HCT116 (cell line): ENCODE measurements around the gene BACE1-AS. TPM values are rescaled to one million over a fixed set of nuclear protein-coding genes. Genes with fewer than 3 reads are reported as not detected.
A peak's percentile ranks its signal among the peaks of the same experiment; 100 is the strongest.

ENCODE experiments used
- ATAC-seq: fragments of 200-7000 bp; cut with Tn5 transposase; 2 replicates; pipeline ENCODE4 v1.9.1; 2020; ENCODE audit warnings: mild to moderate bottlenecking, moderate library complexity
- BruUV-seq: library from RNA; stranded (reverse); fragments of 400-500 nt; replicated peaks from 2 replicates; lab custom pipeline; 2021; lab: Mats Ljungman, UMichigan
- CTCF ChIA-PET: fragments of 300-600 bp; sonication (Branson Sonifier 250); formaldehyde crosslinking; loops from one replicate; lab custom pipeline; 2021; ENCODE audit warnings: antibody characterized with exemption; lab: Charles Lee
- POLR2A ChIA-PET: fragments of 300-600, 350-600 bp; sonication (Branson Sonifier 250); formaldehyde crosslinking; loops from one replicate; lab custom pipeline; 2021; ENCODE audit warnings: antibody characterized with exemption; lab: Charles Lee
- RAD21 ChIA-PET, 2 experiments: fragments of 300-600 bp; sonication (Branson Sonifier 250); formaldehyde crosslinking; loops; one replicate each; lab custom pipeline; 2023; ENCODE audit warnings: low total read pairs in 2 of 2; ENCODE audit not compliant: uncharacterized antibody in 2 of 2, unreplicated experiment in 2 of 2, low non-redundant PET in 1 of 2; lab: Charles Lee
- DNase-seq: peaks from one replicate; pipeline ENCODE4 v3.0.0-alpha.2; 2010; ENCODE audit warnings: low read depth, low spot score
- H2AFZ ChIP-seq: fragments of 200-600 bp; shearing (Covaris generic), sonication (generic); 2 replicates; pipeline ENCODE4 v1.6.1; 2017; ENCODE audit warnings: low read depth, mixed run types, mixed read lengths, antibody characterized with exemption, low read length; ENCODE audit not compliant: poor library complexity, severe bottlenecking
- H3K27ac ChIP-seq: 2 replicates; pipeline ENCODE4 v1.5.1; 2012; ENCODE audit warnings: low read depth, low read length
- H3K27me3 ChIP-seq: fragments of 200-600 bp; sonication (generic); 2 replicates; pipeline ENCODE4 v1.6.1; 2016; ENCODE audit warnings: mixed run types, low read length, mixed read lengths; ENCODE audit not compliant: insufficient read depth
- H3K36me3 ChIP-seq, 2 experiments: fragments of 200-500 bp in 1 of 2; fragments of 200-600 bp in 1 of 2; sonication (Bioruptor generic) in 1 of 2; sonication (generic) in 1 of 2; 2 replicates each; pipeline versions ENCODE4 v1.5.1 to v1.6.1; 2014 to 2016; ENCODE audit warnings: low read length in 2 of 2, inconsistent platforms in 1 of 2, mixed read lengths in 1 of 2, mixed run types in 1 of 2; ENCODE audit not compliant: insufficient read depth in 2 of 2, control insufficient read depth in 1 of 2
- H3K4me1 ChIP-seq, 2 experiments: fragments of 200-600 bp in 1 of 2; sonication (generic) in 1 of 2; 2 replicates each; pipeline versions ENCODE4 v1.5.1 to v1.6.1; 2012 to 2017; ENCODE audit warnings: low read length in 2 of 2, inconsistent platforms in 1 of 2, mild to moderate bottlenecking in 1 of 2, mixed read lengths in 1 of 2, mixed run types in 1 of 2, moderate library complexity in 1 of 2; ENCODE audit not compliant: insufficient read depth in 2 of 2, control insufficient read depth in 1 of 2
- H3K4me2 ChIP-seq: fragments of 200-600 bp; sonication (generic); 2 replicates; pipeline ENCODE4 v1.6.1; 2017; ENCODE audit warnings: mixed run types, low read length, mixed read lengths
- H3K4me3 ChIP-seq, 2 experiments: fragments of 200-600 bp in 1 of 2; sonication (generic) in 1 of 2; replicated peaks in 1 of 2; 2 replicates each; pipeline ENCODE4 v1.5.1; 2011 to 2016; ENCODE audit warnings: low read length in 2 of 2, control low read depth in 1 of 2, low read depth in 1 of 2, mild to moderate bottlenecking in 1 of 2, mixed read lengths in 1 of 2, mixed run types in 1 of 2
- H3K79me2 ChIP-seq: fragments of 200-600 bp; sonication (generic); 2 replicates; pipeline ENCODE4 v1.6.1; 2017; ENCODE audit warnings: mild to moderate bottlenecking, mixed run types, low read length, moderate library complexity, mixed read lengths; ENCODE audit not compliant: insufficient read depth
- H3K9ac ChIP-seq: fragments of 200-600 bp; sonication (generic); 2 replicates; pipeline ENCODE4 v1.6.1; 2016; ENCODE audit warnings: low read length, mixed read lengths
- H3K9me2 ChIP-seq: fragments of 200-600 bp; sonication (generic), shearing (Covaris generic); 2 replicates; pipeline ENCODE4 v1.6.1; 2017; ENCODE audit warnings: mixed run types, mild to moderate bottlenecking, moderate library complexity; ENCODE audit not compliant: insufficient read depth
- H3K9me3 ChIP-seq, 2 experiments: fragments of 200-500 bp in 1 of 2; fragments of 200-600 bp in 1 of 2; sonication (Bioruptor generic) in 1 of 2; sonication (generic) in 1 of 2; 2 replicates each; pipeline ENCODE4 v1.6.1; 2014 to 2017; ENCODE audit warnings: low read length in 2 of 2, mixed read lengths in 2 of 2, inconsistent platforms in 1 of 2, low read depth in 1 of 2, mild to moderate bottlenecking in 1 of 2, mixed run types in 1 of 2, moderate library complexity in 1 of 2; ENCODE audit not compliant: control insufficient read depth in 1 of 2, insufficient read depth in 1 of 2
- H4K20me1 ChIP-seq: fragments of 200-600 bp; sonication (generic), shearing (Covaris generic); 2 replicates; pipeline ENCODE4 v1.6.1; 2017; ENCODE audit warnings: mixed run types, mild to moderate bottlenecking, moderate library complexity; ENCODE audit not compliant: insufficient read depth
- ATF3 ChIP-seq: IDR thresholded peaks from 2 replicates; pipeline ENCODE4 v1.6.1; 2012
- CBX3 ChIP-seq: IDR thresholded peaks from 2 replicates; pipeline ENCODE4 v1.6.1; 2012; ENCODE audit warnings: low read depth
- EGR1 ChIP-seq: IDR thresholded peaks from 2 replicates; pipeline ENCODE4 v1.6.1; 2012; ENCODE audit warnings: low read depth
- ELF1 ChIP-seq: IDR thresholded peaks from 2 replicates; pipeline ENCODE4 v1.6.1; 2012; ENCODE audit warnings: low read depth, borderline replicate concordance
- EZH2 ChIP-seq: fragments of 200-600 bp; sonication (generic); IDR thresholded peaks from 2 replicates; pipeline ENCODE4 v1.6.1; 2017; ENCODE audit warnings: antibody characterized with exemption, mixed run types
- FOSL1 ChIP-seq: IDR thresholded peaks from 2 replicates; pipeline ENCODE4 v1.6.1; 2012; ENCODE audit warnings: low read depth
- JUND ChIP-seq: IDR thresholded peaks from 2 replicates; pipeline ENCODE4 v1.6.1; 2012
- MAX ChIP-seq: IDR thresholded peaks from 2 replicates; pipeline ENCODE4 v1.6.1; 2012
- POLR2A ChIP-seq: IDR thresholded peaks from 2 replicates; pipeline ENCODE4 v1.7.0; 2011; ENCODE audit warnings: borderline replicate concordance; ENCODE audit not compliant: insufficient read depth, insufficient read length; ENCODE audit errors: extremely low read depth
- POLR2AphosphoS5 ChIP-seq: IDR thresholded peaks from 2 replicates; pipeline ENCODE4 v1.6.1; 2011; ENCODE audit warnings: mild to moderate bottlenecking, low read depth, low read length, moderate library complexity
- RAD21 ChIP-seq: IDR thresholded peaks from 2 replicates; pipeline ENCODE4 v1.6.1; 2012; ENCODE audit warnings: low read depth, mild to moderate bottlenecking
- SIN3A ChIP-seq: IDR thresholded peaks from 2 replicates; pipeline ENCODE4 v1.6.1; 2012; ENCODE audit warnings: low read depth
- SP1 ChIP-seq: IDR thresholded peaks from 2 replicates; pipeline ENCODE4 v1.6.1; 2012; ENCODE audit warnings: low read depth
- TCF7L2 ChIP-seq: IDR thresholded peaks from 2 replicates; pipeline ENCODE4 v1.7.0; 2011; ENCODE audit warnings: borderline replicate concordance, inconsistent platforms; ENCODE audit not compliant: insufficient read depth, insufficient read length; ENCODE audit errors: extremely low read depth
- YY1 ChIP-seq: IDR thresholded peaks from 2 replicates; pipeline ENCODE4 v1.6.1; 2011; ENCODE audit warnings: low read length, low read depth, moderate library complexity, mild to moderate bottlenecking; ENCODE audit not compliant: insufficient replicate concordance; ENCODE audit errors: extremely low read depth
- ZBTB33 ChIP-seq: IDR thresholded peaks from 2 replicates; pipeline ENCODE4 v1.6.1; 2011; ENCODE audit warnings: mild to moderate bottlenecking, low read length, moderate library complexity; ENCODE audit not compliant: insufficient replicate concordance; ENCODE audit errors: extremely low read depth
- ZFX ChIP-seq: fragments of 450-650 bp; IDR thresholded peaks from 2 replicates; pipeline ENCODE4 v1.6.1; 2017
- ZNF274 ChIP-seq: fragments of 200-500 bp; sonication (Bioruptor generic); IDR thresholded peaks from 2 replicates; pipeline ENCODE4 v1.6.1; 2014; ENCODE audit warnings: mild to moderate bottlenecking, low read depth, low read length, inconsistent platforms
- intact Hi-C: fragments of 100-400 bp; cut with micrococcal nuclease; formaldehyde crosslinking; loops from 2 replicates; pipeline ENCODE4 v1.10.0; 2022
- total RNA-seq: library from RNA; stranded (reverse); gene quantifications from one replicate; pipeline ENCODE4 v1.2.1, GENCODE V29; 2021; ENCODE audit not compliant: unreplicated experiment
- TF ChIP-seq, protein P1 (sequence below): IDR thresholded peaks from 2 replicates; pipeline ENCODE4 v1.6.1; 2012; ENCODE audit warnings: low read depth

BACE1-AS gene
- total RNA-seq, 1 experiment from 2014 or later = 10.2 TPM

- Histone ChIP-seq H3K79me2 (no peaks in the 10 kb centered on the region), H3K9ac (no peak overlapping the region), H4K20me1 (no peaks in the 10 kb centered on the region), H3K27ac (no peak overlapping the region), H3K4me1 (peaks cover 7 to 16% of the 10 kb centered on the region in 2 experiments; a peak in 3 of 4 replicates), H3K4me3 (no peak overlapping the region), H3K4me2 (no peak overlapping the region), H3K36me3 (no peaks in the 10 kb centered on the region), H2AFZ (no peak overlapping the region), H3K27me3 (no peaks in the 10 kb centered on the region), H3K9me2 (no peaks in the 10 kb centered on the region), H3K9me3 (no peaks in the 10 kb centered on the region)
- CTCF ChIA-PET = no interaction called here
- RAD21 ChIA-PET = no interaction called here
- ATAC-seq = no peak
- POLR2A ChIA-PET = no interaction called here
- DNase-seq = no peak
- TF ChIP-seq EZH2 = no peak
- no peak for TF ChIP-seq ZFX
- TF ChIP-seq ELF1 = no peak
- TF ChIP-seq, protein P1, sequence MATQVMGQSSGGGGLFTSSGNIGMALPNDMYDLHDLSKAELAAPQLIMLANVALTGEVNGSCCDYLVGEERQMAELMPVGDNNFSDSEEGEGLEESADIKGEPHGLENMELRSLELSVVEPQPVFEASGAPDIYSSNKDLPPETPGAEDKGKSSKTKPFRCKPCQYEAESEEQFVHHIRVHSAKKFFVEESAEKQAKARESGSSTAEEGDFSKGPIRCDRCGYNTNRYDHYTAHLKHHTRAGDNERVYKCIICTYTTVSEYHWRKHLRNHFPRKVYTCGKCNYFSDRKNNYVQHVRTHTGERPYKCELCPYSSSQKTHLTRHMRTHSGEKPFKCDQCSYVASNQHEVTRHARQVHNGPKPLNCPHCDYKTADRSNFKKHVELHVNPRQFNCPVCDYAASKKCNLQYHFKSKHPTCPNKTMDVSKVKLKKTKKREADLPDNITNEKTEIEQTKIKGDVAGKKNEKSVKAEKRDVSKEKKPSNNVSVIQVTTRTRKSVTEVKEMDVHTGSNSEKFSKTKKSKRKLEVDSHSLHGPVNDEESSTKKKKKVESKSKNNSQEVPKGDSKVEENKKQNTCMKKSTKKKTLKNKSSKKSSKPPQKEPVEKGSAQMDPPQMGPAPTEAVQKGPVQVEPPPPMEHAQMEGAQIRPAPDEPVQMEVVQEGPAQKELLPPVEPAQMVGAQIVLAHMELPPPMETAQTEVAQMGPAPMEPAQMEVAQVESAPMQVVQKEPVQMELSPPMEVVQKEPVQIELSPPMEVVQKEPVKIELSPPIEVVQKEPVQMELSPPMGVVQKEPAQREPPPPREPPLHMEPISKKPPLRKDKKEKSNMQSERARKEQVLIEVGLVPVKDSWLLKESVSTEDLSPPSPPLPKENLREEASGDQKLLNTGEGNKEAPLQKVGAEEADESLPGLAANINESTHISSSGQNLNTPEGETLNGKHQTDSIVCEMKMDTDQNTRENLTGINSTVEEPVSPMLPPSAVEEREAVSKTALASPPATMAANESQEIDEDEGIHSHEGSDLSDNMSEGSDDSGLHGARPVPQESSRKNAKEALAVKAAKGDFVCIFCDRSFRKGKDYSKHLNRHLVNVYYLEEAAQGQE = no peak
- no peak for TF ChIP-seq MAX
- no peak for TF ChIP-seq POLR2AphosphoS5
- TF ChIP-seq POLR2A = no peak
- TF ChIP-seq RAD21 = no peak
- TF ChIP-seq FOSL1 = no peak
- TF ChIP-seq SIN3A = no peak
- no peak for TF ChIP-seq EGR1
- TF ChIP-seq YY1 = no peak
- TF ChIP-seq TCF7L2 = no peak
- no peak for TF ChIP-seq ZNF274
- no peak for TF ChIP-seq JUND
- TF ChIP-seq CBX3 = no peak
- TF ChIP-seq ATF3 = no peak
- TF ChIP-seq ZBTB33 = no peak
- TF ChIP-seq SP1 = no peak
- TSS peak; percentile 35 for BruUV-seq
- intact Hi-C loops = no loop called here
Observed at GRCh38 chr11:117313828-117314768, 23.0 kb downstream of the BACE1-AS start.
